HepG2 (cell line): ENCODE results near the gene NECAB2. TPM values are rescaled to one million over a fixed set of nuclear protein-coding genes. Genes with fewer than 3 reads are reported as not detected.

ENCODE experiments used
- ATAC-seq: fragments of 200-7000 bp; cut with Tn5 transposase; 3 replicates; pipeline ENCODE4 v1.9.1; 2020; ENCODE audit warnings: mild to moderate bottlenecking, moderate library complexity
- BruUV-seq: library from RNA; stranded (reverse); fragments of 400-500 nt; replicated peaks from 2 replicates; lab custom pipeline; 2021; lab: Mats Ljungman, UMichigan
- CTCF ChIA-PET: fragments of 300-600 bp; formaldehyde crosslinking; extraction: SDS; loops from one replicate; lab custom pipeline; 2021; ENCODE audit warnings: low total read pairs, inconsistent platforms, low intra/inter-chr PET ratio; lab: Yijun Ruan, JAX
- POLR2A ChIA-PET: fragments of 350-600 bp; sonication (Branson Sonifier 250); formaldehyde crosslinking; loops from one replicate; lab custom pipeline; 2020; ENCODE audit warnings: antibody characterized with exemption, inconsistent platforms; lab: Yijun Ruan, JAX
- DNase-seq: peaks from one replicate; pipeline ENCODE4 v3.0.0-alpha.2; 2015; ENCODE audit warnings: low spot score
- FAIRE-seq: peaks from 3 replicates; lab custom pipeline; 2011; peaks lifted over from hg19 to GRCh38; lab: Jason Lieb, UNC
- H2AFZ ChIP-seq: one replicate; pipeline ENCODE4 v1.6.1; 2011; ENCODE audit warnings: low read length, inconsistent platforms
- H3K27ac ChIP-seq: fragments of 300-600 bp; 3 replicates; pipeline ENCODE4 v1.8.0; 2011; ENCODE audit warnings: mixed run types, mild to moderate bottlenecking, mixed read lengths, low read length, inconsistent platforms; ENCODE audit not compliant: insufficient read depth; ENCODE audit errors: extremely low read length
- H3K27me3 ChIP-seq, 2 experiments: fragments of 200-600 bp in 1 of 2; 2 replicates in 1 of 2; 3 replicates in 1 of 2; pipeline versions ENCODE4 v1.6.0 to v1.8.0; 2011; ENCODE audit warnings: low read length in 2 of 2, mild to moderate bottlenecking in 2 of 2, moderate library complexity in 2 of 2, inconsistent platforms in 1 of 2; ENCODE audit not compliant: insufficient read depth in 2 of 2, control insufficient read depth in 1 of 2
- H3K36me3 ChIP-seq, 2 experiments: fragments of 200-600 bp in 1 of 2; replicated peaks in 1 of 2; 2 replicates in 1 of 2; 3 replicates in 1 of 2; pipeline versions ENCODE4 v1.5.1 to v1.8.0; 2011; ENCODE audit warnings: low read length in 2 of 2, inconsistent platforms in 1 of 2; ENCODE audit not compliant: insufficient read depth in 2 of 2, control insufficient read depth in 1 of 2
- H3K4me1 ChIP-seq: 2 replicates; pipeline ENCODE4 v1.5.1; 2012; ENCODE audit warnings: low read length, inconsistent platforms; ENCODE audit not compliant: insufficient read depth
- H3K4me2 ChIP-seq: 2 replicates; pipeline ENCODE4 v1.6.0; 2011; ENCODE audit warnings: low read depth, low read length, inconsistent platforms
- H3K4me3 ChIP-seq, 3 experiments: fragments of 200-600 bp in 1 of 3; sonication (generic), shearing (Covaris generic) in 1 of 3; replicated peaks in 1 of 3; 2 replicates each; pipeline ENCODE4 v1.5.1; 2011 to 2016; ENCODE audit warnings: low read length in 3 of 3, inconsistent platforms in 2 of 3, low read depth in 2 of 3, mild to moderate bottlenecking in 2 of 3, control low read depth in 1 of 3, mixed read lengths in 1 of 3; ENCODE audit not compliant: insufficient read depth in 1 of 3
- H3K79me2 ChIP-seq: one replicate; pipeline ENCODE4 v1.6.1; 2011; ENCODE audit warnings: low read length, inconsistent platforms; ENCODE audit not compliant: insufficient read depth
- H3K9ac ChIP-seq: 2 replicates; pipeline ENCODE4 v1.6.0; 2011; ENCODE audit warnings: mild to moderate bottlenecking, low read depth, low read length, inconsistent platforms; ENCODE audit not compliant: insufficient read depth
- H3K9me3 ChIP-seq: 2 replicates; pipeline ENCODE4 v1.5.1; 2012; ENCODE audit warnings: mild to moderate bottlenecking, low read length
- H4K20me1 ChIP-seq: 2 replicates; pipeline ENCODE4 v1.6.0; 2011; ENCODE audit warnings: inconsistent platforms, mild to moderate bottlenecking, low read length, moderate library complexity; ENCODE audit not compliant: insufficient read depth
- ATF3 ChIP-seq: sonication (generic); formaldehyde crosslinking; IDR thresholded peaks from 2 replicates; pipeline ENCODE4 v1.4.0; 2020; ENCODE audit warnings: missing genetic modification reagents
- CHD2 ChIP-seq: IDR thresholded peaks from 2 replicates; pipeline ENCODE4 v1.6.1; 2011; ENCODE audit warnings: low read depth, low read length, improper control_type of control experiment
- NCOA1 ChIP-seq: sonication (generic); formaldehyde crosslinking; IDR thresholded peaks from 2 replicates; pipeline ENCODE4 v1.9.0; 2021; ENCODE audit warnings: missing genetic modification reagents
- NFIC ChIP-seq: IDR thresholded peaks from 2 replicates; pipeline ENCODE4 v1.6.1; 2012; ENCODE audit warnings: mild to moderate bottlenecking, low read length, inconsistent platforms
- PCBP1 ChIP-seq: fragments of 200-400 bp; formaldehyde crosslinking; IDR thresholded peaks from 2 replicates; pipeline ENCODE4 v1.6.1; 2017; ENCODE audit warnings: mild to moderate bottlenecking, low read depth, low read length, borderline replicate concordance
- RELA ChIP-seq: sonication (generic); formaldehyde crosslinking; IDR thresholded peaks from 2 replicates; pipeline ENCODE4 v1.4.0; 2020; ENCODE audit warnings: missing genetic modification reagents
- TFDP1 ChIP-seq: IDR thresholded peaks from 2 replicates; pipeline ENCODE4 v1.6.1; 2016; ENCODE audit warnings: missing compliant biosample characterization, missing genetic modification reagents, borderline replicate concordance
- ZFAT ChIP-seq: sonication (generic); formaldehyde crosslinking; conservative IDR thresholded peaks from 2 replicates; pipeline ENCODE4 v1.8.1; 2023; ENCODE audit warnings: missing genetic modification reagents, inconsistent platforms
- ZHX1 ChIP-seq: sonication (generic); formaldehyde crosslinking; IDR thresholded peaks from 2 replicates; pipeline ENCODE4 v1.8.1; 2022; ENCODE audit warnings: low read depth, mild to moderate bottlenecking, missing genetic modification reagents
- ZKSCAN5 ChIP-seq: sonication (generic); formaldehyde crosslinking; IDR thresholded peaks from 2 replicates; pipeline ENCODE4 v1.5.1; 2020; ENCODE audit warnings: mild to moderate bottlenecking, missing genetic modification reagents
- ZNF331 ChIP-seq: sonication (generic); formaldehyde crosslinking; IDR thresholded peaks from 2 replicates; pipeline ENCODE4 v1.4.0; 2020; ENCODE audit warnings: missing genetic modification reagents
- ZNF367 ChIP-seq: sonication (generic); formaldehyde crosslinking; IDR thresholded peaks from 2 replicates; pipeline ENCODE4 v1.4.0; 2020; ENCODE audit warnings: missing genetic modification reagents, borderline replicate concordance
- ZNF543 ChIP-seq: sonication (generic); formaldehyde crosslinking; IDR thresholded peaks from 2 replicates; pipeline ENCODE4 v1.4.0; 2020; ENCODE audit warnings: mild to moderate bottlenecking, missing genetic modification reagents
- ZNF709 ChIP-seq: sonication (generic); formaldehyde crosslinking; IDR thresholded peaks from 2 replicates; pipeline ENCODE4 v1.5.0; 2020; ENCODE audit warnings: mild to moderate bottlenecking, missing genetic modification reagents
- WGBS: methylation state at CpG from one replicate; pipeline ENCODE4 v1.1.6; 2017; ENCODE audit warnings: low lambda C conversion rate; 5-methylcytosine and 5-hydroxymethylcytosine counted together
- in situ Hi-C: cut with HindIII; loops from 2 replicates; pipeline ENCODE4 v1.10.0; 2017; ENCODE audit warnings: low pct_unique_long_range_greater_than_20kb; ENCODE audit not compliant: extremely low pct_ligation_motif_present
- intact Hi-C: fragments of 100-400 bp; cut with micrococcal nuclease; formaldehyde crosslinking; loops from one replicate; pipeline ENCODE4 v1.10.0; 2022; ENCODE audit not compliant: unreplicated experiment
- polyA plus RNA-seq, 8 experiments: library from polyadenylated mRNA; depleted of rRNA in 3 of 8; stranded (reverse) in 7 of 8; unstranded in 1 of 8; fragments of >200 nt; fragmentation: Illumina TruSeq in 4 of 8; extraction: Trizol in 4 of 8; gene quantifications; 2 replicates each; pipeline versions ENCODE4 v1.2.1 to v1.2.3, GENCODE V29; 2011 to 2016; ENCODE audit warnings: low read depth in 4 of 8, missing spikeins in 1 of 8, mixed read lengths in 1 of 8; ENCODE audit not compliant: insufficient read depth in 1 of 8
- total RNA-seq, 5 experiments: library from RNA; depleted of rRNA; stranded (reverse); fragments of >200 nt; fragmentation: Illumina TruSeq; extraction: Trizol; gene quantifications; 2 replicates each; pipeline ENCODE4 v1.2.3, GENCODE V29; 2016; ENCODE audit warnings: low read depth in 1 of 5
- TF ChIP-seq, protein P1 (sequence below): sonication (generic); formaldehyde crosslinking; IDR thresholded peaks from 2 replicates; pipeline ENCODE4 v1.8.0; 2022; ENCODE audit warnings: mild to moderate bottlenecking, missing genetic modification reagents; ENCODE audit not compliant: insufficient replicate concordance
- TF ChIP-seq, protein P2 (sequence below): sonication (generic); formaldehyde crosslinking; IDR thresholded peaks from 2 replicates; pipeline ENCODE4 v1.4.0; 2020; ENCODE audit warnings: missing genetic modification reagents
- TF ChIP-seq, protein P3 (sequence below): sonication (generic); formaldehyde crosslinking; IDR thresholded peaks from 2 replicates; pipeline ENCODE4 v1.4.0; 2020; ENCODE audit warnings: missing genetic modification reagents, borderline replicate concordance

Gene NECAB2
- total and polyA plus RNA-seq, 2 of the 13 experiments (the other 11 are each of a cell fraction or from before 2014, with no cell fraction given), result 0.21 to 0.49 TPM

GRCh38 chr16:83978401-83978904 is 10.4 kb downstream of the NECAB2 start:
- no peak overlapping the region for H3K4me3 ChIP-seq
- H3K4me2 ChIP-seq, result no peak overlapping the region
- in situ Hi-C loops (no loop called here), intact Hi-C loops (no loop called here)
- H4K20me1 ChIP-seq, result no peaks in the 10 kb centered on the region
- no peak overlapping the region for H3K9ac ChIP-seq
- ChIA-PET POLR2A (no interaction called here), CTCF (no interaction called here)
- no peaks in the 10 kb centered on the region for H3K4me1 ChIP-seq
- peaks cover 2 to 31% of the 10 kb centered on the region in 2 experiments; a peak in 4 of 5 replicates for H3K27me3 ChIP-seq
- DNase-seq (no peak), ATAC-seq (no peak), FAIRE-seq (no peak)
- H2AFZ ChIP-seq, result no peak overlapping the region
- 39% methylated on average over 5 of the region's 5 CpGs for WGBS
- no peak overlapping the region for H3K27ac ChIP-seq
- H3K9me3 ChIP-seq, result peaks cover 17% of the 10 kb centered on the region
- H3K36me3 ChIP-seq, result no peaks in the 10 kb centered on the region
- no TSS peak for BruUV-seq
- H3K79me2 ChIP-seq, result no peaks in the 10 kb centered on the region
- TF ChIP-seq ZNF331 (CRISPR knock-in tag) (no peak), ZHX1 (no peak), PCBP1 (no peak), ZNF709 (CRISPR knock-in tag) (no peak), TFDP1 (CRISPR knock-in tag) (no peak), ZFAT (CRISPR knock-in tag) (no peak), ZKSCAN5 (no peak), CHD2 (no peak), RELA (CRISPR knock-in tag) (no peak), NCOA1 (CRISPR knock-in tag) (no peak), ZNF543 (CRISPR knock-in tag) (no peak), ATF3 (CRISPR knock-in tag) (no peak), NFIC (no peak), ZNF367 (CRISPR knock-in tag) (no peak)
- TF ChIP-seq, protein P1, sequence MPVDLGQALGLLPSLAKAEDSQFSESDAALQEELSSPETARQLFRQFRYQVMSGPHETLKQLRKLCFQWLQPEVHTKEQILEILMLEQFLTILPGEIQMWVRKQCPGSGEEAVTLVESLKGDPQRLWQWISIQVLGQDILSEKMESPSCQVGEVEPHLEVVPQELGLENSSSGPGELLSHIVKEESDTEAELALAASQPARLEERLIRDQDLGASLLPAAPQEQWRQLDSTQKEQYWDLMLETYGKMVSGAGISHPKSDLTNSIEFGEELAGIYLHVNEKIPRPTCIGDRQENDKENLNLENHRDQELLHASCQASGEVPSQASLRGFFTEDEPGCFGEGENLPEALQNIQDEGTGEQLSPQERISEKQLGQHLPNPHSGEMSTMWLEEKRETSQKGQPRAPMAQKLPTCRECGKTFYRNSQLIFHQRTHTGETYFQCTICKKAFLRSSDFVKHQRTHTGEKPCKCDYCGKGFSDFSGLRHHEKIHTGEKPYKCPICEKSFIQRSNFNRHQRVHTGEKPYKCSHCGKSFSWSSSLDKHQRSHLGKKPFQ (CRISPR knock-in tag), result no peak
- TF ChIP-seq, protein P2, sequence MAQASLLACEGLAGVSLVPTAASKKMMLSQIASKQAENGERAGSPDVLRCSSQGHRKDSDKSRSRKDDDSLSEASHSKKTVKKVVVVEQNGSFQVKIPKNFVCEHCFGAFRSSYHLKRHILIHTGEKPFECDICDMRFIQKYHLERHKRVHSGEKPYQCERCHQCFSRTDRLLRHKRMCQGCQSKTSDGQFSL (CRISPR knock-in tag), result no peak
- TF ChIP-seq, protein P3, sequence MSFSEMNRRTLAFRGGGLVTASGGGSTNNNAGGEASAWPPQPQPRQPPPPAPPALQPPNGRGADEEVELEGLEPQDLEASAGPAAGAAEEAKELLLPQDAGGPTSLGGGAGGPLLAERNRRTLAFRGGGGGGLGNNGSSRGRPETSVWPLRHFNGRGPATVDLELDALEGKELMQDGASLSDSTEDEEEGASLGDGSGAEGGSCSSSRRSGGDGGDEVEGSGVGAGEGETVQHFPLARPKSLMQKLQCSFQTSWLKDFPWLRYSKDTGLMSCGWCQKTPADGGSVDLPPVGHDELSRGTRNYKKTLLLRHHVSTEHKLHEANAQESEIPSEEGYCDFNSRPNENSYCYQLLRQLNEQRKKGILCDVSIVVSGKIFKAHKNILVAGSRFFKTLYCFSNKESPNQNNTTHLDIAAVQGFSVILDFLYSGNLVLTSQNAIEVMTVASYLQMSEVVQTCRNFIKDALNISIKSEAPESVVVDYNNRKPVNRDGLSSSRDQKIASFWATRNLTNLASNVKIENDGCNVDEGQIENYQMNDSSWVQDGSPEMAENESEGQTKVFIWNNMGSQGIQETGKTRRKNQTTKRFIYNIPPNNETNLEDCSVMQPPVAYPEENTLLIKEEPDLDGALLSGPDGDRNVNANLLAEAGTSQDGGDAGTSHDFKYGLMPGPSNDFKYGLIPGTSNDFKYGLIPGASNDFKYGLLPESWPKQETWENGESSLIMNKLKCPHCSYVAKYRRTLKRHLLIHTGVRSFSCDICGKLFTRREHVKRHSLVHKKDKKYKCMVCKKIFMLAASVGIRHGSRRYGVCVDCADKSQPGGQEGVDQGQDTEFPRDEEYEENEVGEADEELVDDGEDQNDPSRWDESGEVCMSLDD (CRISPR knock-in tag), result no peak
